HFF-Myc (cell line): Measurements from ENCODE around the gene COX10.

ENCODE experiments used
- DNase-seq: peaks from one replicate; pipeline ENCODE4 v3.0.0-alpha.2; 2011; ENCODE audit warnings: low read depth; ENCODE audit errors: extremely low read depth
- H3K4me3 ChIP-seq: replicated peaks from 2 replicates; pipeline ENCODE4 v1.5.1; 2011; ENCODE audit warnings: low read depth, mild to moderate bottlenecking, control low read depth, low read length
- TF ChIP-seq, protein P1 (sequence below): IDR thresholded peaks from 2 replicates; pipeline ENCODE4 v1.5.1; 2012; ENCODE audit warnings: mild to moderate bottlenecking, low read depth, low read length, control low read depth; ENCODE audit errors: missing control alignments

The COX10 gene

DNA sequence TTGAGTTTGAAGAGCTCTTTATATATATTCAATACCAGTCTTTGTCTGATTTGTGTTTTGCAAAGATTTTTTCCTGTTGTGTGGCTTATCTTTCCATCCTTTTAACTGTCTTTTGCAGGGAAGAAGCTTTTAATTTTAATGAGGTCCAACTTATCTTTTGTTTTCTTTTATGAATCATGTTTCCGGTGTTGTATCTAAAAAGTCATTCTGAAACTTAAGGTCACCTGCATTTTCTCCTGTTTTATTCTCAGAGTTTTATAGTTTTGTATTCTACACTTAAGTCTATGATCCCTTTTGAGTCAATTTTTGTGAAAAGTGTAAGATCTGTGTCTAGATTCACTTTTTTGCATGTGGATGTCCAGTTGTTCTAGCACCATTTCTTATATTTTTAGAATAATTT lies 24.6 kb upstream of the COX10 start:
- TF ChIP-seq, protein P1, sequence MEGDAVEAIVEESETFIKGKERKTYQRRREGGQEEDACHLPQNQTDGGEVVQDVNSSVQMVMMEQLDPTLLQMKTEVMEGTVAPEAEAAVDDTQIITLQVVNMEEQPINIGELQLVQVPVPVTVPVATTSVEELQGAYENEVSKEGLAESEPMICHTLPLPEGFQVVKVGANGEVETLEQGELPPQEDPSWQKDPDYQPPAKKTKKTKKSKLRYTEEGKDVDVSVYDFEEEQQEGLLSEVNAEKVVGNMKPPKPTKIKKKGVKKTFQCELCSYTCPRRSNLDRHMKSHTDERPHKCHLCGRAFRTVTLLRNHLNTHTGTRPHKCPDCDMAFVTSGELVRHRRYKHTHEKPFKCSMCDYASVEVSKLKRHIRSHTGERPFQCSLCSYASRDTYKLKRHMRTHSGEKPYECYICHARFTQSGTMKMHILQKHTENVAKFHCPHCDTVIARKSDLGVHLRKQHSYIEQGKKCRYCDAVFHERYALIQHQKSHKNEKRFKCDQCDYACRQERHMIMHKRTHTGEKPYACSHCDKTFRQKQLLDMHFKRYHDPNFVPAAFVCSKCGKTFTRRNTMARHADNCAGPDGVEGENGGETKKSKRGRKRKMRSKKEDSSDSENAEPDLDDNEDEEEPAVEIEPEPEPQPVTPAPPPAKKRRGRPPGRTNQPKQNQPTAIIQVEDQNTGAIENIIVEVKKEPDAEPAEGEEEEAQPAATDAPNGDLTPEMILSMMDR, result no peak
- no peak overlapping the region for H3K4me3 ChIP-seq
- DNase-seq, result no peak

DNA sequence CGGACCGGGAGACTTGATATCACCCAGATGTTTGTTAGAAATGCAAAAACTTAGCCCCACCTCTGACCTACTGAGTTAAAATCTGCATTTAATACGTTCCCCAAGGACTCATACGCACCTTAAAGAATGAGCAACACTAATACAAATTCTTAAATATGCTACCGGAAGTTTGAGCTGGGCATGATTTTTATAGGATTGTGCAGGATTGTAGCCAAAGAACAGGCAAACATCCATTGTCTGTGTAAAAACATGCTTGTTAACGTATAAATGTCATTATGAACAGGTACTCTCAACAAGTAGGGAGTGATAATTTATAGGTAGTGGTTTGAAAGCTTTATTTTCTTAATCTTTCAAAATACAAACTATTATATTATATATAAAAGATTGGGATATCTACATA lies 22.3 kb upstream of the COX10 start:
- H3K4me3 ChIP-seq, result no peak overlapping the region
- TF ChIP-seq, protein P1, result no peak
- DNase-seq, result no peak

DNA sequence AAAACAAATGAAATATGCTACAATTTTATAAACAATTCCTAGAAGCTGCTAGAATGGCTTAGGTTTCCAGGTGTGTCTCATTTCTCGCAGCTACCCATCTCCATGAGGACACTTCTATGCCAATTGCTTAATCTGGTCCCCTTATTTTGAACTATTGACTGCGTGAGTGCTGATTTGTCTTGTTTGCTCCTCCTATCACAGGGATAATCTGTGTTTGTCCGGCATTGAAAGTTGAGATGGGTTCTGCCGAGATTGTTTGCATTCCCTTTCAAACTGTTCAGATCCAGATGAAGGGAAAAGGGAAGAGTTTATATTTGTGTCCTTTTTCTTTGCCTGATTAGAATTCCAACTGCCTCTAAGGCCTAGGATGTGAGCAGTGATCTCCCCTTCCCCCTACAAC lies 21.7 kb upstream of the COX10 start:
- no peak overlapping the region for H3K4me3 ChIP-seq
- TF ChIP-seq, protein P1, result no peak
- no peak for DNase-seq

DNA sequence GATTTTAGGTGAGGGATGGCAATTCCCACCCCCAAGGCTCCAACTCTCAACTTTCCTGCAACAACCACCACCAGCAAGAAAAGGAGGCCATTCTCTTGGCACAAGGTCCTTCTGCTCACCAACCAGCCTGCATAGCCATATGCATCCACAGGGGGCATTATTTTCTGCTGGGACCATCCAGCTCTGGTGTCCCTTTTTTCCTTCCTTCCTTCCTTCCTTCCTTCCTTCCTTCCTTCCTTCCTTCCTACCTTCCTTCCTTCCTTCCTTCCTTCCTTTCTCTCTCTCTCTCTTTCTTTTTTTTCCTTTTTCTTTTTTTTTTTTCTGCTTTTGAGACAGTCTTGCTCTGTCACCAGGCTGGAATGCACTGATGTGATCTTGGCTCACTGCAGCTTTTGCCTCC lies 21.1 kb upstream of the COX10 start:
- TF ChIP-seq, protein P1, result peak; percentile 40
- H3K4me3 ChIP-seq, result no peak overlapping the region
- DNase-seq, result no peak

DNA sequence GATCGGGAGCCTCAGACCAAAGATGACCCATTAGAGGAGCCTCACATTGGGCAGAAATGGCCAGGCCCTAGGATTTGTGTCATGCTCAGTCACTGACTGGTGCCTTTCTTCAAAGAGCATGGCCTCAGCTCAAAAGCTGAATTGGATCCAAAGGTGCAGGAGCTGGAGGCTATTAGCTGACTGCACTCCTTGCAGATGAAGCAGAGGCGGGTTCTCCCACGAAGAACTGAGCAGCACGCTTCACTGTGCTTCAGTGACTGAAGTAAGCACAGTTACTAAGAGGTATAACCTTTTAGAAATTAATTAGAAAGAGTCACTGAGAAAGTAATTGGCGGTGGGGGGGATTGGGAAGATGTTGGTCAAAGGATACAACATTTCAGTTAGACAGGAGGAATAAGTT lies 18.7 kb upstream of the COX10 start:
- TF ChIP-seq, protein P1, result no peak
- no peak overlapping the region for H3K4me3 ChIP-seq
- no peak for DNase-seq

DNA sequence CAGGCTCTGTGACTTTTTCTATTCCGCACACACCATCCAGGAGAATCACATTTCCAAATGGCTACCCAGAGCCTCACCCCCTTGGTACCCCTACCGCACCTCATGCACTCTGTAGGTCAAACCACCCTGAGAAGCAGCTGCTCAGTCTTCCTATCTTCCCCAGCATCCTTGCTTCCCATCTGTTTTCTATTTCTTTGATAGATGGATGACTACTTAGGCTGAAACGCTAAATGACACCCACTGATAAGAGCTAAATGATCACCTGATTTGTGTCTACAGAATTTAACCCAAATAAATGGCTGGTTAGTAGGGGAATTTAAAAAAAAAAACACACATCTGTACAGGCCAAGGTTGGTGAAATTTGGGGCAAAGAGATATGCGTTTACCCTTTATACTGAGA lies 17.6 kb upstream of the COX10 start:
- H3K4me3 ChIP-seq, result no peak overlapping the region
- TF ChIP-seq, protein P1, result no peak
- DNase-seq, result no peak

DNA sequence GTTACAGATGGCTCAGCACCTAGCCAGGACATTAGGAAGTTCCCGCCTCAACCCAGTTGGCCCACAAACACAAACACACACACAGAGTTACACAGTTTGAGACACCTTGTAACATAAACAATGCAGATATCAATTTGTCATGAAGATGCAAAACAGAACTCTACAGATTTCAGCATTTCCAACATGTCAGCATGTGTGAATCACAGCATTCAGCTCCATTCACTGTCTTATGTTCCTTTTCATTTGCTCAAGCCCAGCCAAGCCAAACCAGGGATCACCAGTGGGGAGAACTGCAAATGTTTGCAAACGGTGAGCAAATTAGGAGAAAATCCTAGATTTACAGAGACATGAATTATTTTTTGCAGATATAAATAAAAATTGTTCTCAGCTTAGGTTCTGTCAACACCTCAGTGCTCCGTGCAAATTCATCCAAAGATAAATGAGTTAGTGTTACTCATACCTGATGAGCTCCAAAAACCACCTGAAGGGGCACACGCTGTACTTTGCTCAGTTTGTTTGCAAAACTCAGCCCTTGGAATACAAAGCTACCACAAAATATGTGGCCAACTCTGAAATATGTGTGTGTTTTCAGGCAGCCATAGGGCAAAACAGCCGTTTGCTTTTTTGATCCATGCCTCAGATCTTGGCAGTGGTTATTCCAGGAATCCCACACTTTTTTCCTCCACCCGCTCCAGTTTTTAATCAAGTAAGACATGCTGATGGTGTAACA lies 16.3 kb upstream of the COX10 start:
- TF ChIP-seq, protein P1, result no peak
- no peak for DNase-seq
- no peak overlapping the region for H3K4me3 ChIP-seq
